Activated T-cell treated with anti-CD3 and anti-CD28 coated beads, Interleukin-2, amount 50 U/mL, for 4 hours (primary cell): Measurements from ENCODE around the gene SPTBN1. TPM values are rescaled to one million over a fixed set of nuclear protein-coding genes. Genes with fewer than 3 reads are reported as not detected.
"Not testable (repeated sequence)": the region's sequence is repeated elsewhere in the genome, so short reads cannot be mapped to it uniquely, and the experiment has no call there.

Source experiments
- ATAC-seq, 2 donors: fragments of 200-7000 bp; cut with Tn5 transposase; one replicate each; pipeline ENCODE4 v1.10.0; 2021
- DNase-seq: peaks from one replicate; pipeline ENCODE4 v3.0.0-alpha.2; 2020
- H3K27me3 Mint-ChIP-seq: one replicate; pipeline ENCODE4 v1.8.0; 2021; ENCODE audit warnings: low read depth, mixed read lengths
- H3K36me3 Mint-ChIP-seq: one replicate; pipeline ENCODE4 v1.8.0; 2022; ENCODE audit warnings: mixed read lengths; ENCODE audit not compliant: insufficient read depth
- H3K4me1 Mint-ChIP-seq: one replicate; pipeline ENCODE4 v1.8.0; 2021; ENCODE audit warnings: low read depth, mixed read lengths
- H3K4me3 Mint-ChIP-seq: one replicate; pipeline ENCODE4 v1.8.0; 2021; ENCODE audit warnings: mild to moderate bottlenecking, moderate library complexity, mixed read lengths
- H3K9me3 Mint-ChIP-seq: one replicate; pipeline ENCODE4 v1.8.0; 2021; ENCODE audit warnings: mixed read lengths
- total RNA-seq, 3 donors: library from RNA; stranded (reverse); gene quantifications; one replicate each; pipeline ENCODE4 v1.2.1, GENCODE V29; 2021

Gene SPTBN1
- total RNA-seq, 3 donors from 2014 or later: 23.4 to 27.9 (median 24.0) TPM

DNA sequence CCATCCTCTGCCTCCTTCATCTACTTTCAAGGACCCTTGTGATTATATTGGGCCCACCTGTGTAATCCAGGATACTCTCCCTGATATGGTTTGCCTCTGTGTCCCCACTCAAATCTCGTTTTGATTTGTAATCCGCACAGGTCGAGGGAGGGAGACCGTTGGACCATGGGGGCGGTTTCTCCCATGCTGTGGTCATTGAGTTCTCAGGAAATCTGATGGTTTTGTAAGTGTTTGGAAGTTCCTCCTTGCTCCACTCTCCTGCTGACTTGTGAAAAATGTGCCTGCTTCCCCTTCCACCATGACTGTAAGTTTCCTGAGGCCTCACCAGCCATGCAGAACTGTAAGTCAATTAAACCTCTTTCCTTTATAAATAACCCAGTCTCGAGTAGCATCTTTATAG lies 225.3 kb downstream of the SPTBN1 start:
- no peaks in the 10 kb centered on the region for H3K9me3 Mint-ChIP-seq
- DNase-seq (no peak), ATAC-seq (no peak)
- no peak overlapping the region for H3K4me3 Mint-ChIP-seq
- H3K36me3 Mint-ChIP-seq: no peaks in the 10 kb centered on the region
- H3K4me1 Mint-ChIP-seq: peaks cover 17% of the 10 kb centered on the region
- H3K27me3 Mint-ChIP-seq: peaks cover 29% of the 10 kb centered on the region

DNA sequence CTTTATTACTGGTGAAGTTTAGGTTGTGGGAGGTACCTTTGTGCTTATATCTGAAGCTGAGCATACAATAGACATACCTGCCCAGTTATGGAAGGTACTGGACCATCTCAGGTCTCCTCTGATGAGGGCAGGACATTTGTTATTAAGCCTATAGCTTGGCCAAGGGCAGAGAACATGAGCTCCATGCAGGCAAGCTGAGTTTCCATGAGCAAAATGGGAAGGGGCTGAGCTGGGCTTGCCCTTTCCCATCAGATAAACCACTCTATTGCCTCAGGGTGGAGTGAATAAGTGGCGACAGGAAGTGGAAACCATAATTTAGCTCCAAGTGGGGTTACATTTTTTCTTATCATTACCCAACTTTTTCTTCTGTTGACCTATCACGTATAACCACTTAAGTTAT lies 227.5 kb downstream of the SPTBN1 start:
- Mint-ChIP-seq H3K36me3 (no peaks in the 10 kb centered on the region), H3K27me3 (peaks cover 18% of the 10 kb centered on the region), H3K4me3 (no peak overlapping the region), H3K9me3 (no peaks in the 10 kb centered on the region), H3K4me1 (peaks cover 17% of the 10 kb centered on the region)
- no peak for ATAC-seq
- no peak for DNase-seq

DNA sequence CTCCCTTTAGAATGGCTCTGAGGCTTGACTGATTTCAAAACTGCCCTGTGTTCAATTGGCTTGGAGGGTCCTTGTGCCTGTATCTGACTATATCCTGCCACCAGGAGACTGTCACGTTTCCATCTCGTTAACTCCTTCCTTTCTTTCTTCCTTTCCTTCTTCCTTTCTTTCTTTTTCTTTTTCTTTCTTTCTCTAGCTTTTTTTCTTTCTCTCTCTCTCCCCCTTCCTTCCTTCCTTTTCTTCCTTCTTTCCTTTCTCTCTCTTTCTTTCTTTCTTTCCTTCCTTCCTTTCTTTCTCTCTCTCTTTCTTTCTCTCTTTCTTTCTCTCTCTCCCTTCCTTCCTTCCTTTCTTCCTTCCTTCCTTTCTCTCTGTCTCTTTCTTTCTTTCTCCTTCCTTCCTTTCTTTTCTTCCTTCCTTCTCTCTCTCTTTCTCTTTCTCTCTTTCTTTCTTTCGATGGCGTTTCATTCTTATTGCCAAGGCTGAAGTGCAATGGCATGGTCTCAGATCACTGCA lies 229.2 kb downstream of the SPTBN1 start:
- Mint-ChIP-seq H3K4me3 (no peak overlapping the region), H3K9me3 (no peaks in the 10 kb centered on the region), H3K36me3 (no peaks in the 10 kb centered on the region), H3K27me3 (peaks cover 20% of the 10 kb centered on the region), H3K4me1 (peaks cover 13% of the 10 kb centered on the region)
- ATAC-seq (no peak), DNase-seq (no peak)

DNA sequence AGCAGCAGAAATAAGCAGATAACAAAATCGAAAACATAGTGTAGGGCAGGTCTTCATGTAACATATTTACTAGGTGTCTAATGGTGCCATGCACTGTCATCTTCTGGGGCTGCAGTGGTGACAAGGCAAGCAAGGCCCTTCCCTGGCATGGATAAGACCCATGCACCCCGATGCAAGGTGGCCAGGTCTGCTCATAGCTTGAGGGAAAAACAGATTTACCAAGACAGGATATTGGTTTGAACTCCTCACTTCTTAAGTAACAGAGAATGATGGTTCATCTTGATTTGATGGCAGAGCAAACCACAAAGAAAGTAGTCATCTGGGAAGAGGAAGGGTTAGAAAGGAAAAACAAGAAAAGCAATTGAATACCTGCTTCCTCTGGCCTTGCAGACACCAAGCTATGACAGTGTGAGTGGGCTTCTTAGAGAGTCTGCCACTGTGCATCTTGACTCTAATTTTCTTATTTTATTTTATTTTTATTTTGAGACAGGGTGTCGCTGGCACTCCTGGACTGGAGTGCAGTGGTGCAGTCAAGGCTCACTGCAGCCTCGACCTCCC lies 231.5 kb downstream of the SPTBN1 start:
- Mint-ChIP-seq H3K9me3 (no peaks in the 10 kb centered on the region), H3K27me3 (peaks cover 14% of the 10 kb centered on the region), H3K4me3 (no peak overlapping the region), H3K36me3 (no peaks in the 10 kb centered on the region), H3K4me1 (no peaks in the 10 kb centered on the region)
- DNase-seq (no peak), ATAC-seq (no peak)

DNA sequence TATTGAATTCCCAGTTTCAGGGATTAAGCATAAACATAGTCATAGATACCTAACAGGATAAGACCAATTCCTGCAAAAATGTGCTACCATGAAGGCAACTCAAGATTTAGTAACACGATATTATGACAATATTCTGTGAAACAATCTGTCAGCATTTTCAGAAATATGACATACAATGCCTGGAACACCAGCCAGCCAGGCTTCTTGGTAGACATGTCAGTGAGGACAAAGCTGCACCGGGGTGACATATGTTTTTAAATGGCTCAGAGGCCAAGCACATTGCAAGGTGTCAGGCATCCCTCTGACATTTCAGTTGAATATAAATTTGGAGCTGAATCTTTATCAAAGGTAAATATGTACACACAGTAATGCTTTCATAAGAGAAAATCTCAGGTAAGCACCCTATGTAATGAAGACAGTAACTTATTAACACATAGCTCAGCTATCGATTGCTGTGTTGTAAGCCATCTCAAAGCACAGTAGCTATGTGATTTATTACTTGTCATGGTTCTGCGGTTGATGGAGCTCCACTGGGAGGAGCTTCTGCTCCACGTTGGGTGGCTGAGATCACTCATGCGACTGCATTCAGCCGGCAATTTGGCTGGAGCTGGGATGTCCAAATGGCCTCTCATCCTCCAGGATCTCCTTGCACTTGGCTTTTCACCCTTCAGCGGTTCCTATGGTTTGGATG lies 235.5 kb downstream of the SPTBN1 start:
- Mint-ChIP-seq H3K4me3 (no peak overlapping the region), H3K27me3 (peaks cover 11% of the 10 kb centered on the region), H3K36me3 (no peaks in the 10 kb centered on the region), H3K4me1 (no peaks in the 10 kb centered on the region), H3K9me3 (no peaks in the 10 kb centered on the region)
- DNase-seq (no peak), ATAC-seq (no peak)

DNA sequence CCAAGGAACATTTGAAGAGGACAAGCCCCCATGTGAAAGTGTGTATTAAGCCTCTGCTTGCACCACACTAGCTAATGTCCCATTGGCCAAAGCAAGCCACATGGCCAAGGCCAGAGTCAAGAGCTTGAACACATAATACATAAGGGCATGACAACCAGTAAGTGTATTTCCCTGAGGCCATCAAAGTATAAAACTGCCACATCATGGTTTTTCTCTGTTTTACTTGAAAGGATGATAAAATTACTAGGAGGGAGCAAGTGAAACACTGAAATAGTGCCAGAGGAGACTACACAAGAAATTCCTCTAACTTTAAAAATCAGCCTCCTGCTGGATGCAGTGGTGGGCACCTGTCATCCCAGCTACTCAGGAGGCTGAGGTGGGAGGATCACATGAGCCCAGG lies 236.4 kb downstream of the SPTBN1 start:
- H3K36me3 Mint-ChIP-seq: no peaks in the 10 kb centered on the region
- H3K9me3 Mint-ChIP-seq: no peaks in the 10 kb centered on the region
- H3K27me3 Mint-ChIP-seq: peaks cover 13% of the 10 kb centered on the region
- DNase-seq (no peak), ATAC-seq (no peak)
- no peaks in the 10 kb centered on the region for H3K4me1 Mint-ChIP-seq
- H3K4me3 Mint-ChIP-seq: no peak overlapping the region

DNA sequence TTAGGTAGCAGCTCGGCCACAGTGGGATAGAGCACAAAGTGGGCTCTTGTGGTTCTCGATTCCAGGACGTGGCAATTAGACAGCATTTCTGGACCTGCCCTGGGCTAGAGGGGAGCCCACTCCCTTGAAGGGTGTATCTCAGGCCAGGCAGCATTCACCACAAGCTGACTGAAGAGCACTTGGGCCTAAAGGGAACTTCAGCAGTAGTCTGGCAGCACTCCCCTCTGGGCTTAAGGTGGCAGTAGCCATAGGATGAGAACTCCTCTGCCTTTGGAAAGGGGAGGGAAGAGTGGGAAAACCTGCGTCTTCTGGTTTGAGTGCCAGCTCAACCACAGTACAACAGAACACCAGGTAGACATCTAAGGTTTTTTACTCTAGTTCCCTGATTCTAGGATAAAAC lies 239.3 kb downstream of the SPTBN1 start:
- no peaks in the 10 kb centered on the region for H3K36me3 Mint-ChIP-seq
- H3K4me1 Mint-ChIP-seq: no peaks in the 10 kb centered on the region
- no peaks in the 10 kb centered on the region for H3K9me3 Mint-ChIP-seq
- peaks cover 12% of the 10 kb centered on the region for H3K27me3 Mint-ChIP-seq
- ATAC-seq: no peak
- no peak for DNase-seq
- no peak overlapping the region for H3K4me3 Mint-ChIP-seq

DNA sequence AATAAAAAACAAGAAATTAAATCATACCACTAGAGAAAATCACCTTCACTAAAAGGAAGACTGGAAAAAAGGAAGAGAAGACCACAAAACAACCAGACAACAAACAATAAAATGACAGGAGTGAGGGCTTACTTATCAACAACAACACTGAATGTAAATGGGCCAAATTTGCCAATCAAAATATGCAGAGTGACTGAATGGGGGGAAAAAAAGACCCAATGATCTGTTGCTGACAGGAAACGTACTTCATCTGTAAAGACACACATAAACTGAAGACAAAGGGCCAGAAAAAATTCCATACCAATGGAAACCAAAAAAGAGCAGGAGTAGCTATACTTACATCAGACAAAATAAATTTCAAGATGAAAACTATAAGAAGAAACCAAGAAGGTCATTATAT lies 241.8 kb downstream of the SPTBN1 start:
- no peaks in the 10 kb centered on the region for H3K4me1 Mint-ChIP-seq
- no peak overlapping the region for H3K4me3 Mint-ChIP-seq
- H3K36me3 Mint-ChIP-seq: no peaks in the 10 kb centered on the region
- peaks cover 12% of the 10 kb centered on the region for H3K27me3 Mint-ChIP-seq
- no peaks in the 10 kb centered on the region for H3K9me3 Mint-ChIP-seq
- no peak for ATAC-seq
- no peak for DNase-seq

DNA sequence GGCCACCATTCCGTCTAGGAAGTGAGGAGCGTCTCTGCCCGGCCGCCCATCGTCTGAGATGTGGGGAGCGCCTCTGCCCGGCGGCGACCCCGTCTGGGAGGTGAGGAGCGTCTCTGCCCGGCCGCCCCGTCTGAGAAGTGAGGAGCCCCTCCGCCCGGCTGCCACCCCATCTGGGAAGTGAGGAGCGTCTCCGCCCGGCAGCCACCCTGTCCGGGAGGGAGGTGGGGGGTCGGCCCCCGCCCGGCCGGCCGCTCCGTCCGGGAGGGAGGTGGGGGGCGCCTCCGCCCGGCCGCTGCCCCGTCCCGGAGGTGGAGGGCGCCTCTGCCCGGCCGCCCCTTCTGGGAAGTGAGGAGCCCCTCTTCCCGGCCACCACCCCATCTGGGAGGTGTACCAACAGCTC lies 242.8 kb downstream of the SPTBN1 start:
- ATAC-seq, DNase-seq, H3K36me3 Mint-ChIP-seq, H3K4me3 Mint-ChIP-seq, H3K9me3 Mint-ChIP-seq, H3K4me1 Mint-ChIP-seq: not testable (repeated sequence)
- H3K27me3 Mint-ChIP-seq: peaks cover 12% of the 10 kb centered on the region

DNA sequence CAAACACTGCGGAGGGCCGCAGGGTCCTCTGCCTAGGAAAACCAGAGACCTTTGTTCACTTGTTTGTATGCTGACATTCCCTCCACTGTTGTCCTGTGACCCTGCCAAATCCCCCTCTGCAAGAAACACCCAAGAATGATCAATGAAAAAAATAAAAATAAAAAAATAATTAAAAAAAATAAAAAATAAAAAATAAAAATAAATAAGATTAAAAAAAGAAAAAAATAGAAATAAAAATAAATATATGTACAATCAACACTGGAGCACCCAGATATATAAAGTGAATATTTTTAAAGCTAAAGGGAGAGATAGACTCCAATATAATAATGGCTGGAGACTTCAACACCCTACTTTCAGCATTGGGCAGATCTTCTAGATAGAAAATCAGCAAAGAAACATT lies 243.5 kb downstream of the SPTBN1 start:
- H3K36me3 Mint-ChIP-seq: no peaks in the 10 kb centered on the region
- no peak for ATAC-seq
- no peaks in the 10 kb centered on the region for H3K4me1 Mint-ChIP-seq
- no peak overlapping the region for H3K4me3 Mint-ChIP-seq
- no peak for DNase-seq
- H3K9me3 Mint-ChIP-seq: no peaks in the 10 kb centered on the region
- H3K27me3 Mint-ChIP-seq: peaks cover 12% of the 10 kb centered on the region

DNA sequence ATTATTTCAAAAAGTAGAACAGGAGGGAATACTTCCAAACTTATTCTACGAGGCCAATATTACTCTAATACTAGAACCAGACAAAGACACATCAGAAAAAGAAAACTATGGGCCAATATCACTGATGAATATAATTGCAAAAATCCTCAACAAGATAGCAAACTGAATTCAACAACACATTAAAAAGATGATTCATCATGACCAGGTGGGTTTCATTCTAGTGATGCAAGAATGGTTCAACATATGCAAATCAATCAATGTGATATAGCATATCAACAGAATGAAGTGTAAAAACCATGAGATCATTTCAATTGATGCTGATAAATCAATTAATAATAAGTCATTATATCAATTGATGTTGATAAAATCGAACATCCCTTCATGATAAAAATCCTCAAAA lies 244.9 kb downstream of the SPTBN1 start:
- Mint-ChIP-seq H3K4me1 (no peaks in the 10 kb centered on the region), H3K4me3 (no peak overlapping the region), H3K27me3 (peaks cover 6% of the 10 kb centered on the region), H3K9me3 (no peaks in the 10 kb centered on the region), H3K36me3 (no peaks in the 10 kb centered on the region)
- DNase-seq (no peak), ATAC-seq (no peak)

DNA sequence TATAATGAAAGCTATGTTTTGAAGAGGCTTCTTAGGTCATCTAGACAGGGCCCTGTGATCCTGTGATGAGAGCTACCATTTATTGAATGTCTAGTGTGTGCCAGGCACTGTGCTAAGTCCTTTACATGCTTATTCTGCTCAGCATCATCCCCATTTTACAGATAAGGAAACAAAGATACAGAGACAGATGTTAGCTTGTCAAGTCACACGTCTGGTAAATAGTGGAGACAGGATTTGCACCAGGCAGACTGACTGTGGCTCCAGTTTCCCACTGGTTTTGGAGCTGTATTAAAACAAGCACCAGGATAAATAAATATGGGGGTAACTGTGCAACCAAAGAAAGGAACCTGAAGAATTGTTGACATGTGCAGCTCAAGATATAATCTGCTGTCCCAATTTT lies 248.1 kb downstream of the SPTBN1 start:
- no peaks in the 10 kb centered on the region for H3K4me1 Mint-ChIP-seq
- peaks cover 7% of the 10 kb centered on the region for H3K27me3 Mint-ChIP-seq
- no peaks in the 10 kb centered on the region for H3K9me3 Mint-ChIP-seq
- ATAC-seq (no peak), DNase-seq (no peak)
- H3K36me3 Mint-ChIP-seq: no peaks in the 10 kb centered on the region
- no peak overlapping the region for H3K4me3 Mint-ChIP-seq

DNA sequence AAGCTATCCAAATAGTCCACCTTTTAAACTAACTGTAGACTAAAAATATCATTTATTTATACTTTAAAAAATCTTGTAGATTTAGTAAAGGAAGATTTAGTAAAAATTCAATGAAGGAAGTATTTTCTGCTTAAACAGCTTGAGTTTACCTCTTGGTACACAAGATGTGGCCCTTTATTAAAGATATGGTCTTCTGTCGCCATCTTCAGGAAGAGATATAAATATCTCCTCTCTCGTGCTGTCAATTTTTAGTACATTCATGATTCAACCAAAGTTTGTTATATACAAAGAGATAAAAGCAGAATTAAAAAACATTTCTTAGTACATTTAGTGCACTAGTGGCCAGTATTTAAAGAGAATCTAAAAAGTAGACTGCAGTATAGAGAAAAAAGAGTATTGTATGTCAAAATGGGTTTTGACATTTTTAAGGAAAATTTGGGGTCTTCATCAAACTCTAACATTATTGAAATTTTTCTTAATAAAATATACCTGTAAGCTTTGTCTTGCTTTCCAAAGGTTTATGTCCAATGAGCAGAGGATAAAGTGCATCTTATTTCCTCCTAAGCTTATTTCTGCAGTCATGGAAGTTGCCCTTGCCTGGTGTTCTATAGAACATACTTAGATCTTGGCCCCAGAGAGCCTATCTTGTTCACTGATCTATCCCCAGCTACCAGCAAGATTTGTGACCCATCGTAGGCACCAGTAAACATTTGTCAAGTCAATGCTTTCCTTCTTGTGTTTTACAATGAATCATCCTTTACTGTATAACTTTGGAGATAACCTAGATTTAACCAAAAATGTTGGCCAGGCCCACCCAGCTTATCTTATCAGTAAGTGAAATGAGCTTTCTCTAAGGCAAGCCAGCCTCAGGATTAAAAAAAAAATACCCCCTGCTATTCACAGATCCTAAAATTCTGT lies 248.8 kb downstream of the SPTBN1 start:
- ATAC-seq (no peak), DNase-seq (no peak)
- no peaks in the 10 kb centered on the region for H3K4me1 Mint-ChIP-seq
- no peak overlapping the region for H3K4me3 Mint-ChIP-seq
- no peaks in the 10 kb centered on the region for H3K9me3 Mint-ChIP-seq
- no peaks in the 10 kb centered on the region for H3K36me3 Mint-ChIP-seq
- H3K27me3 Mint-ChIP-seq: peaks cover 11% of the 10 kb centered on the region

DNA sequence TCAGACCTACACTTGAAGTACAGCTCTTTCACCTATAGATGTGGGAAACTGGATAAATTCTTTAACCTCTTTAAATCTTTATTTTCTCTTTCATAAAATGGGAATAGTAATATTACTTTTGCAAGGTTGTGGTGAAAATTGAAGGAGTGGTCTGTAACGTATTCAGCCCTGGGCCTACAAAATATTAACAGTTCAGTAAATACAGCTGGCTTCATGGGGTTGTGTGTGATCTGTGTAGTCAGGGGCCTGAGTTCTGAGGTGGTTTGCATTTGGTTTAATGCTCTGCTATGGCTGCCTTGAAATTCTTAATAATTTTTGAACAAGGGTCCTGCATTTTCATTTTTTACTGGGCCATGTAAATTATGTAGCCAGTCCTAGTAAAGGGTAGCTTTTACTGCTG lies 250.5 kb downstream of the SPTBN1 start:
- no peak for ATAC-seq
- no peak for DNase-seq
- Mint-ChIP-seq H3K27me3 (peaks cover 16% of the 10 kb centered on the region), H3K4me3 (no peak overlapping the region), H3K36me3 (no peaks in the 10 kb centered on the region), H3K4me1 (no peaks in the 10 kb centered on the region), H3K9me3 (no peaks in the 10 kb centered on the region)
